Measurements from ENCODE around the gene ADCYAP1R1.

DNA sequence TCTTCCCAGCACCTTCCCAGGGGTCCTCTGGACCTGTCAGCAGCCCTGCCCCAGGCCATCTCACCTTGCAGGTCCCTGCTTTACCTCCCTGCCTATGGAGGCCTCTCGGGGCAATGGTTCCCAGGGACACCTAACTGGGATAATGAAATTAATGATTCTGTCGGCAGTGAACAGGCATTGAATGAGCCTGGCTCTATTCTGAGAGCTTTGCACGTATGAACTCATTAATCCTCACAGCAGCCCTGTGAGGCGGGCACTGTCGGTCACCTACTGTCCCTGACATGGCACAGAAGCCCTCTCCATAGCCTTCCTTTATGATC lies 22.9 kb downstream of the ADCYAP1R1 start:
- TF ChIP-seq CEBPB (IDR thresholded peaks at IDR 0.05): no peak
- TF ChIP-seq, protein P1, sequence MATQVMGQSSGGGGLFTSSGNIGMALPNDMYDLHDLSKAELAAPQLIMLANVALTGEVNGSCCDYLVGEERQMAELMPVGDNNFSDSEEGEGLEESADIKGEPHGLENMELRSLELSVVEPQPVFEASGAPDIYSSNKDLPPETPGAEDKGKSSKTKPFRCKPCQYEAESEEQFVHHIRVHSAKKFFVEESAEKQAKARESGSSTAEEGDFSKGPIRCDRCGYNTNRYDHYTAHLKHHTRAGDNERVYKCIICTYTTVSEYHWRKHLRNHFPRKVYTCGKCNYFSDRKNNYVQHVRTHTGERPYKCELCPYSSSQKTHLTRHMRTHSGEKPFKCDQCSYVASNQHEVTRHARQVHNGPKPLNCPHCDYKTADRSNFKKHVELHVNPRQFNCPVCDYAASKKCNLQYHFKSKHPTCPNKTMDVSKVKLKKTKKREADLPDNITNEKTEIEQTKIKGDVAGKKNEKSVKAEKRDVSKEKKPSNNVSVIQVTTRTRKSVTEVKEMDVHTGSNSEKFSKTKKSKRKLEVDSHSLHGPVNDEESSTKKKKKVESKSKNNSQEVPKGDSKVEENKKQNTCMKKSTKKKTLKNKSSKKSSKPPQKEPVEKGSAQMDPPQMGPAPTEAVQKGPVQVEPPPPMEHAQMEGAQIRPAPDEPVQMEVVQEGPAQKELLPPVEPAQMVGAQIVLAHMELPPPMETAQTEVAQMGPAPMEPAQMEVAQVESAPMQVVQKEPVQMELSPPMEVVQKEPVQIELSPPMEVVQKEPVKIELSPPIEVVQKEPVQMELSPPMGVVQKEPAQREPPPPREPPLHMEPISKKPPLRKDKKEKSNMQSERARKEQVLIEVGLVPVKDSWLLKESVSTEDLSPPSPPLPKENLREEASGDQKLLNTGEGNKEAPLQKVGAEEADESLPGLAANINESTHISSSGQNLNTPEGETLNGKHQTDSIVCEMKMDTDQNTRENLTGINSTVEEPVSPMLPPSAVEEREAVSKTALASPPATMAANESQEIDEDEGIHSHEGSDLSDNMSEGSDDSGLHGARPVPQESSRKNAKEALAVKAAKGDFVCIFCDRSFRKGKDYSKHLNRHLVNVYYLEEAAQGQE (IDR thresholded peaks at IDR 0.05; ENCODE audit: low read depth): no peak
- TF ChIP-seq, protein P2, sequence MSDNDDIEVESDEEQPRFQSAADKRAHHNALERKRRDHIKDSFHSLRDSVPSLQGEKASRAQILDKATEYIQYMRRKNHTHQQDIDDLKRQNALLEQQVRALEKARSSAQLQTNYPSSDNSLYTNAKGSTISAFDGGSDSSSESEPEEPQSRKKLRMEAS (IDR thresholded peaks at IDR 0.05): no peak
